ENCODE results near the gene SMYD4. TPM values are rescaled to one million over a fixed set of nuclear protein-coding genes. Genes with fewer than 3 reads are reported as not detected.

The SMYD4 gene
- total and polyA plus RNA-seq, 2 experiments from 2014 or later = 8.5 to 11.4 TPM

DNA sequence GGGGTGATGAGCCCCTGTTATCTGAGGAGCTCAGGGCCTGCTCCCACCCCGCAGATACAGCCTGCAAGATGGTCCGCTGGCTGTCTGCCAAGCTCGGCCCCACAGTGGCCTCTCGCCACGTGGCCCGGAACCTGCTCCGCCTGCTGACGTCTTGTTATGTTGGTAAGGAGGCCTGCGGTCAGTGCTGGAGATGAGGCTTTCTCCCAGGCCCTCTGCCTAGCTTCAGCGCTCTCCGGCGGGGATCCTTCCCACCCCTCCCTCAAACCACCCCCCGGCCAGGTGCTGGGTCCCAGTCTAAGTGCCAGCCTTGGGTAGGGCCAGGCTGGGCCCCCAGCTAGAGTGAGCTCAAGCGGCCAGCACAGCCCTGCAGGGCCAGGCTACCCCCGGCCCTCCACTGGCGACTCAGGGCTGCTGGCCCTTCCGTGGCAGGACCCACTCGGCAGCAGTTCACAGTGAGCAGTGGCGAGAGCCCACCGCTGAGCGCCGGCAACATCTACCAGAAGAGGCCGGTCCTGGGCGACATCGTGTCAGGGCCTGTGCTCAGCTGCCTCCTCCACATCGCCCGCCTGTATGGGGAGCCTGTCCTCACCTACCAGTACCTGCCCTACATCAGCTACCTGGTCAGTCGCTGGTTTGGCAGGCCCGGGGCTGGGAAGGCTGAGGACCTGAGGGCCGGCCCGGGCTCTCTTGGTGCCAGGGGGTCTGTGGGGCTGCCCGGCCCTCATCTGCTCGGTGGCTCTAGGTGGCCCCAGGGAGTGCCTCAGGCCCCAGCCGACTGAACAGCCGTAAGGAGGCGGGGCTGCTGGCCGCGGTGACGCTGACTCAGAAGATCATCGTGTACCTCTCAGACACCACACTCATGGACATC lies 99.1 kb downstream of the SMYD4 start:
- DNase-seq (ENCODE audit: low spot score) = peak; percentile 69
- H3K4me1 ChIP-seq (ENCODE audit: insufficient read depth) = peaks cover 9% of the 10 kb centered on the region
- H3K9me2 ChIP-seq (replicated peaks; ENCODE audit: insufficient read depth) = no peaks in the 10 kb centered on the region
- no peak overlapping the region for H3K4me3 ChIP-seq
- no peaks in the 10 kb centered on the region for H3K36me3 ChIP-seq (replicated peaks; ENCODE audit: insufficient read depth, low read depth)
- H2AFZ ChIP-seq = no peak overlapping the region
- H3K79me2 ChIP-seq = peaks cover 15% of the 10 kb centered on the region
- 85% methylated on average over 38 of the region's 40 CpGs for WGBS (ENCODE audit: low lambda C conversion rate, missing lambda C conversion rate)
- peak overlapping the region; percentile 54 for H3K4me2 ChIP-seq
- no peaks in the 10 kb centered on the region for H3K9me3 ChIP-seq (ENCODE audit: low read depth)
- TF ChIP-seq, protein P1, sequence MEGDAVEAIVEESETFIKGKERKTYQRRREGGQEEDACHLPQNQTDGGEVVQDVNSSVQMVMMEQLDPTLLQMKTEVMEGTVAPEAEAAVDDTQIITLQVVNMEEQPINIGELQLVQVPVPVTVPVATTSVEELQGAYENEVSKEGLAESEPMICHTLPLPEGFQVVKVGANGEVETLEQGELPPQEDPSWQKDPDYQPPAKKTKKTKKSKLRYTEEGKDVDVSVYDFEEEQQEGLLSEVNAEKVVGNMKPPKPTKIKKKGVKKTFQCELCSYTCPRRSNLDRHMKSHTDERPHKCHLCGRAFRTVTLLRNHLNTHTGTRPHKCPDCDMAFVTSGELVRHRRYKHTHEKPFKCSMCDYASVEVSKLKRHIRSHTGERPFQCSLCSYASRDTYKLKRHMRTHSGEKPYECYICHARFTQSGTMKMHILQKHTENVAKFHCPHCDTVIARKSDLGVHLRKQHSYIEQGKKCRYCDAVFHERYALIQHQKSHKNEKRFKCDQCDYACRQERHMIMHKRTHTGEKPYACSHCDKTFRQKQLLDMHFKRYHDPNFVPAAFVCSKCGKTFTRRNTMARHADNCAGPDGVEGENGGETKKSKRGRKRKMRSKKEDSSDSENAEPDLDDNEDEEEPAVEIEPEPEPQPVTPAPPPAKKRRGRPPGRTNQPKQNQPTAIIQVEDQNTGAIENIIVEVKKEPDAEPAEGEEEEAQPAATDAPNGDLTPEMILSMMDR (IDR thresholded peaks at IDR 0.05; ENCODE audit: poor library complexity) = no peak
- TF ChIP-seq EZH2phosphoT487 (IDR thresholded peaks at IDR 0.05; ENCODE audit: low read depth, severe bottlenecking, unreplicated experiment) (no peak), EZH2 (IDR thresholded peaks at IDR 0.05; ENCODE audit: borderline replicate concordance) (no peak)
- no peaks in the 10 kb centered on the region for H4K20me1 ChIP-seq (ENCODE audit: insufficient read depth, poor library complexity, severe bottlenecking)
- H3K27me3 ChIP-seq = no peaks in the 10 kb centered on the region
- H3K27ac ChIP-seq = peak overlapping the region; percentile 83

DNA sequence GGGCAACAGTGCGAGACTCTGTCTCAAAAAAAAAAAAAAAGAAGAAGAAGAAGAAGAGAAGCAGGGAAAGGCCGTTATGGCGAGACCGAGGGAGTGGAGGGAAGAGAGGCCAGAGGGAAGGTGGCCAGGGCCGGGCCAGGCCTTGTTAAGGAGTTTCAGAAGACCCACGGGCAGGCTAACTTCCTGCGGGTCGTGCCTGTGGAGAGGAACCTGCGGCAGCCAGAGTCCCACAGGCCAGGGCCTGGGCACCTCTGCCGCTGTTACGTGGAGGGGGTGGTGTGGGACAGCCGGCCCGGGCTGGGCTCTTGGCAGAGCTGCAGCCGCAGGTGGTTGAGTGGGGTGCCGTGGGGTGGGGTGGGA lies 99.8 kb downstream of the SMYD4 start:
- Histone ChIP-seq H3K9me2 (replicated peaks; ENCODE audit: insufficient read depth) (no peaks in the 10 kb centered on the region), H3K4me1 (ENCODE audit: insufficient read depth) (peaks cover 13% of the 10 kb centered on the region), H3K4me3 (no peak overlapping the region), H3K4me2 (no peak overlapping the region), H3K79me2 (peaks cover 22% of the 10 kb centered on the region), H3K27me3 (no peaks in the 10 kb centered on the region), H3K9me3 (ENCODE audit: low read depth) (no peaks in the 10 kb centered on the region), H4K20me1 (ENCODE audit: insufficient read depth, poor library complexity, severe bottlenecking) (no peaks in the 10 kb centered on the region), H3K27ac (peak overlapping the region; percentile 37), H3K36me3 (replicated peaks; ENCODE audit: insufficient read depth, low read depth) (no peaks in the 10 kb centered on the region), H2AFZ (no peak overlapping the region)
- DNase-seq (ENCODE audit: low spot score) = no peak
- no peak for TF ChIP-seq EZH2 (IDR thresholded peaks at IDR 0.05; ENCODE audit: borderline replicate concordance)
- 94% methylated on average over 12 of the region's 15 CpGs for WGBS (ENCODE audit: low lambda C conversion rate, missing lambda C conversion rate)

Other genes starting within 250 kb of the SMYD4 start
- 6.0 and 6.1 TPM in 2 replicates for gene SLC43A2, start 201.1 kb downstream of the SMYD4 start, total RNA-seq
- 9.8 and 10.2 TPM in 2 replicates for gene SLC43A2, start 201.1 kb downstream of the SMYD4 start, polyA plus RNA-seq
- gene SCARF1, start 184.2 kb downstream of the SMYD4 start, total RNA-seq = 0.93 and 1.2 TPM in 2 replicates
- 1.0 and 2.0 TPM in 2 replicates for gene SCARF1, start 184.2 kb downstream of the SMYD4 start, polyA plus RNA-seq
- gene RILP, start 180.0 kb downstream of the SMYD4 start, total RNA-seq = 10.3 and 13.7 TPM in 2 replicates
- gene RILP, start 180.0 kb downstream of the SMYD4 start, polyA plus RNA-seq = 9.9 and 11.1 TPM in 2 replicates
- 100 and 107 TPM in 2 replicates for gene PRPF8, start 145.0 kb downstream of the SMYD4 start, total RNA-seq
- gene PRPF8, start 145.0 kb downstream of the SMYD4 start, polyA plus RNA-seq = 119 and 125 TPM in 2 replicates
- gene TLCD2, start 119.5 kb downstream of the SMYD4 start, total RNA-seq = 4.5 and 4.9 TPM in 2 replicates
- gene TLCD2, start 119.5 kb downstream of the SMYD4 start, polyA plus RNA-seq = 2.0 and 3.0 TPM in 2 replicates
- gene WDR81, start 105.2 kb downstream of the SMYD4 start, total RNA-seq = 16.9 and 24.4 TPM in 2 replicates
- gene WDR81, start 105.2 kb downstream of the SMYD4 start, polyA plus RNA-seq = 24.0 and 27.6 TPM in 2 replicates
- gene SERPINF2, start 87.0 kb downstream of the SMYD4 start, total RNA-seq = 127 and 140 TPM in 2 replicates
- gene SERPINF2, start 87.0 kb downstream of the SMYD4 start, polyA plus RNA-seq = 127 and 164 TPM in 2 replicates
- gene SERPINF1, start 67.8 kb downstream of the SMYD4 start, total RNA-seq = 1,201 and 1,404 TPM in 2 replicates
- 739 and 774 TPM in 2 replicates for gene SERPINF1, start 67.8 kb downstream of the SMYD4 start, polyA plus RNA-seq
- 15.2 and 17.6 TPM in 2 replicates for gene RPA1, start 103 bp upstream of the SMYD4 start, total RNA-seq
- gene RPA1, start 103 bp upstream of the SMYD4 start, polyA plus RNA-seq = 32.4 and 33.6 TPM in 2 replicates
- 0.48 and 1.4 TPM in 2 replicates for gene RTN4RL1, start 195.4 kb upstream of the SMYD4 start, total RNA-seq
- 0.53 and 0.97 TPM in 2 replicates for gene RTN4RL1, start 195.4 kb upstream of the SMYD4 start, polyA plus RNA-seq
- 26.2 and 27.8 TPM in 2 replicates for gene DPH1, start 200.3 kb upstream of the SMYD4 start, total RNA-seq
- gene DPH1, start 200.3 kb upstream of the SMYD4 start, polyA plus RNA-seq = 45.2 and 49.0 TPM in 2 replicates
- 49.2 and 56.4 TPM in 2 replicates for gene OVCA2, start 212.1 kb upstream of the SMYD4 start, total RNA-seq
- gene OVCA2, start 212.1 kb upstream of the SMYD4 start, polyA plus RNA-seq = 72.5 and 72.7 TPM in 2 replicates
- gene HIC1, start 225.2 kb upstream of the SMYD4 start, total RNA-seq = 8.8 and 9.4 TPM in 2 replicates
- 8.2 and 10.2 TPM in 2 replicates for gene HIC1, start 225.2 kb upstream of the SMYD4 start, polyA plus RNA-seq

All from hepatocyte (in vitro differentiated cells).